B cell (primary cell): ENCODE measurements around the gene HSPH1.

Source experiments
- EZH2 ChIP-seq: IDR thresholded peaks from 2 replicates; pipeline ENCODE4 v1.6.1; 2012; ENCODE audit warnings: borderline replicate concordance, low read depth, mild to moderate bottlenecking, moderate library complexity, low read length; ENCODE audit not compliant: insufficient read depth, poor library complexity, severe bottlenecking
- TF ChIP-seq, protein P1 (sequence below): fragments of 200-600 bp; IDR thresholded peaks from one replicate; pipeline ENCODE4 v1.8.0; 2022; ENCODE audit warnings: antibody characterized with exemption, mild to moderate bottlenecking

- TF ChIP-seq, protein P1, sequence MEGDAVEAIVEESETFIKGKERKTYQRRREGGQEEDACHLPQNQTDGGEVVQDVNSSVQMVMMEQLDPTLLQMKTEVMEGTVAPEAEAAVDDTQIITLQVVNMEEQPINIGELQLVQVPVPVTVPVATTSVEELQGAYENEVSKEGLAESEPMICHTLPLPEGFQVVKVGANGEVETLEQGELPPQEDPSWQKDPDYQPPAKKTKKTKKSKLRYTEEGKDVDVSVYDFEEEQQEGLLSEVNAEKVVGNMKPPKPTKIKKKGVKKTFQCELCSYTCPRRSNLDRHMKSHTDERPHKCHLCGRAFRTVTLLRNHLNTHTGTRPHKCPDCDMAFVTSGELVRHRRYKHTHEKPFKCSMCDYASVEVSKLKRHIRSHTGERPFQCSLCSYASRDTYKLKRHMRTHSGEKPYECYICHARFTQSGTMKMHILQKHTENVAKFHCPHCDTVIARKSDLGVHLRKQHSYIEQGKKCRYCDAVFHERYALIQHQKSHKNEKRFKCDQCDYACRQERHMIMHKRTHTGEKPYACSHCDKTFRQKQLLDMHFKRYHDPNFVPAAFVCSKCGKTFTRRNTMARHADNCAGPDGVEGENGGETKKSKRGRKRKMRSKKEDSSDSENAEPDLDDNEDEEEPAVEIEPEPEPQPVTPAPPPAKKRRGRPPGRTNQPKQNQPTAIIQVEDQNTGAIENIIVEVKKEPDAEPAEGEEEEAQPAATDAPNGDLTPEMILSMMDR = no peak
- TF ChIP-seq EZH2 = no peak
Measured at GRCh38 chr13:31162151-31163008, 676 bp upstream of the HSPH1 start.
